Loucy (cell line): Measurements from ENCODE around the gene NEU3.

ENCODE experiments used
- H2AFZ ChIP-seq: fragments of 200-600 bp; sonication (generic); 2 replicates; pipeline ENCODE4 v1.6.0; 2016; ENCODE audit warnings: antibody characterized with exemption, mild to moderate bottlenecking, low read length, moderate library complexity
- H3F3A ChIP-seq: fragments of 200-600 bp; 2 replicates; pipeline ENCODE4 v1.6.0; 2016; ENCODE audit warnings: antibody characterized with exemption, low read depth, mild to moderate bottlenecking
- H3K27me3 ChIP-seq: fragments of 200-600 bp; sonication (generic); 2 replicates; pipeline ENCODE4 v1.6.1; 2014; ENCODE audit warnings: low read length, mild to moderate bottlenecking; ENCODE audit not compliant: insufficient read depth, poor library complexity, severe bottlenecking
- H3K36me3 ChIP-seq: fragments of 200-600 bp; sonication (generic); 2 replicates; pipeline ENCODE4 v1.6.1; 2016; ENCODE audit warnings: low read length; ENCODE audit not compliant: insufficient read depth
- H3K4me1 ChIP-seq: fragments of 200-600 bp; sonication (generic); 2 replicates; pipeline ENCODE4 v1.5.1; 2014; ENCODE audit warnings: low read length, mild to moderate bottlenecking; ENCODE audit not compliant: insufficient read depth, poor library complexity, severe bottlenecking
- H3K4me2 ChIP-seq: fragments of 200-600 bp; sonication (generic); 2 replicates; pipeline ENCODE4 v1.6.0; 2014; ENCODE audit warnings: antibody characterized with exemption, low read length, low read depth, mild to moderate bottlenecking; ENCODE audit not compliant: poor library complexity, severe bottlenecking
- H3K4me3 ChIP-seq: fragments of 200-600 bp; sonication (generic); 2 replicates; pipeline ENCODE4 v1.5.1; 2014; ENCODE audit warnings: low read length, mild to moderate bottlenecking, mixed read lengths; ENCODE audit not compliant: poor library complexity, severe bottlenecking
- H3K79me2 ChIP-seq: fragments of 200-600 bp; sonication (generic); 2 replicates; pipeline ENCODE4 v1.6.1; 2014; ENCODE audit warnings: low read length; ENCODE audit not compliant: insufficient read depth
- H3K9ac ChIP-seq: fragments of 200-600 bp; sonication (generic); 2 replicates; pipeline ENCODE4 v1.6.0; 2014; ENCODE audit warnings: mild to moderate bottlenecking, low read depth, low read length, moderate library complexity; ENCODE audit not compliant: poor library complexity, severe bottlenecking
- H3K9me2 ChIP-seq: fragments of 200-600 bp; sonication (generic); replicated peaks from 2 replicates; pipeline ENCODE4 v1.6.1; 2016; ENCODE audit warnings: low read depth, low read length, mixed read lengths
- H3K9me3 ChIP-seq: fragments of 200-600 bp; sonication (generic); 2 replicates; pipeline ENCODE4 v1.6.1; 2014; ENCODE audit warnings: mild to moderate bottlenecking, antibody characterized with exemption, low read length, low read depth; ENCODE audit not compliant: insufficient read depth
- H4K20me1 ChIP-seq: fragments of 200-600 bp; sonication (generic); 2 replicates; pipeline ENCODE4 v1.6.0; 2014; ENCODE audit warnings: antibody characterized with exemption, low read length, mild to moderate bottlenecking; ENCODE audit not compliant: insufficient read depth, poor library complexity, severe bottlenecking
- CTCF ChIP-seq: fragments of 200-600 bp; sonication (generic); conservative IDR thresholded peaks from 2 replicates; pipeline ENCODE4 v1.5.1; 2014; ENCODE audit warnings: mild to moderate bottlenecking, antibody characterized with exemption, low read length
- EZH2phosphoT487 ChIP-seq: fragments of 200-600 bp; IDR thresholded peaks from 2 replicates; pipeline ENCODE4 v1.6.1; 2018; ENCODE audit warnings: antibody characterized with exemption, mild to moderate bottlenecking, moderate library complexity, borderline replicate concordance

NEU3 gene

GRCh38 chr11:75004215-75004614 lies 15.5 kb downstream of the NEU3 start:
- H3K36me3 ChIP-seq: peaks cover 35% of the 10 kb centered on the region; the same call in 1 of the 2 replicates
- H3F3A ChIP-seq: no peaks in the 10 kb centered on the region
- no peak overlapping the region for H3K4me3 ChIP-seq
- H2AFZ ChIP-seq: no peak overlapping the region
- H3K4me1 ChIP-seq: no peaks in the 10 kb centered on the region
- TF ChIP-seq EZH2phosphoT487 (no peak), CTCF (no peak)
- no peak overlapping the region for H3K9ac ChIP-seq
- H3K4me2 ChIP-seq: no peak overlapping the region
- no peaks in the 10 kb centered on the region for H3K9me2 ChIP-seq
- no peaks in the 10 kb centered on the region for H3K27me3 ChIP-seq
- H3K9me3 ChIP-seq: no peaks in the 10 kb centered on the region
- H3K79me2 ChIP-seq: no peaks in the 10 kb centered on the region
- H4K20me1 ChIP-seq: no peaks in the 10 kb centered on the region

GRCh38 chr11:75011357-75011756 lies 22.6 kb downstream of the NEU3 start:
- Histone ChIP-seq H3K4me3 (no peak overlapping the region), H3K79me2 (no peaks in the 10 kb centered on the region), H3K36me3 (peaks cover 35% of the 10 kb centered on the region; the same call in 1 of the 2 replicates), H3K9ac (no peak overlapping the region), H2AFZ (no peak overlapping the region), H3K9me3 (no peaks in the 10 kb centered on the region), H3F3A (no peaks in the 10 kb centered on the region), H3K9me2 (no peaks in the 10 kb centered on the region), H3K27me3 (no peaks in the 10 kb centered on the region), H3K4me1 (no peaks in the 10 kb centered on the region), H3K4me2 (no peak overlapping the region), H4K20me1 (no peaks in the 10 kb centered on the region)
- TF ChIP-seq CTCF (no peak), EZH2phosphoT487 (no peak)

- H3K36me3 ChIP-seq: peaks cover 30% of the 10 kb centered on the region; the same call in 1 of the 2 replicates
- H3K9ac ChIP-seq: no peak overlapping the region
- no peaks in the 10 kb centered on the region for H3K79me2 ChIP-seq
These were observed 23.1 kb downstream of the NEU3 start for GRCh38 chr11:75011872-75012271.

More at GRCh38 chr11:75011872-75012271, 23.1 kb downstream of the NEU3 start:
- no peaks in the 10 kb centered on the region for H4K20me1 ChIP-seq
- H3K4me1 ChIP-seq: no peaks in the 10 kb centered on the region
- H3F3A ChIP-seq: no peaks in the 10 kb centered on the region
- no peak overlapping the region for H3K4me3 ChIP-seq
- H3K27me3 ChIP-seq: no peaks in the 10 kb centered on the region
- no peak for TF ChIP-seq CTCF
- TF ChIP-seq EZH2phosphoT487: no peak
- H3K9me3 ChIP-seq: no peaks in the 10 kb centered on the region
- H3K9me2 ChIP-seq: no peaks in the 10 kb centered on the region
- no peak overlapping the region for H2AFZ ChIP-seq
- no peak overlapping the region for H3K4me2 ChIP-seq
